Activated CD4-positive, alpha-beta T cell treated with anti-CD3 and anti-CD28 coated beads for 48 hours (primary cell): ENCODE results near the gene ZKSCAN5.
"Not testable (repeated sequence)": the region's sequence is repeated elsewhere in the genome, so short reads cannot be mapped to it uniquely, and the experiment has no call there.

Source experiments
- DNase-seq: peaks from one replicate; pipeline ENCODE4 v3.0.0-alpha.2; 2020

The ZKSCAN5 gene

DNA sequence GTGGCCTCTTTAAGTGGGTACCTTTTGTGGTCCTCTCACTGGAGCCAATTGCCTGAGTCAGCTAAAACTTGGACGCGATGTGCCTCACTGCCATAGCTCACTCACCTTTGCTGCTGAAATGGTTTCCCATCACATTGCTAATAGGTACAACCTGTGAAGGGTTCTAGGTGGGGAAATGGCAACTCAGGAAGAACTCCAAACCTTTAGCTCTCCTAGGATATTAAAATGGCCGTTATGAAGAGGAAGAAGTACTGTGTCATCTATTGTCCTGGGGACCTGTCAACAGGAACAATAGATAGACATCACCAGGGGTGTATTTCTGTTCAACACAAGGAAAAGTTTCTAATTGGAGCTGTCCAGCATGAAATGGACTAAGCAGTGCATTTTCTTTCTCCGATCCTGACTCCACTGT is 52.7 kb downstream of the ZKSCAN5 start:
- no peak for DNase-seq

DNA sequence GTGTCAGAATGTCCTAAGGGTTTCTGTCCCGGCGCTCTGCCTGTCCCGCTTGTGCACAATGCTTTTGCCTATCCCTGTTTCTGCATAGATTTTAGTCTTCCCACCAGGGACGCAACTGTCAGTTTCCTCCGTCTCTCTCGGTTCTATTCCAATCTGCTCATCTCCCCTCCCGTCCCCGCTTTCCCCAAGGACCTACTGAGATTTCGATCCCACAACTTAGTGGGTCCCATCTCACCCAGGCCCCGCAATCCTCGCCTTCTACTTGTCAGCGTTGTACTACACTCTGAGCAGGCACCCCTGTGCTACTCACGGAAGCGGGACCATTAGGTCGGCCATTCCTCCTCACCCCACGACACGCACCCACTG is 53.5 kb downstream of the ZKSCAN5 start:
- DNase-seq, result no peak

DNA sequence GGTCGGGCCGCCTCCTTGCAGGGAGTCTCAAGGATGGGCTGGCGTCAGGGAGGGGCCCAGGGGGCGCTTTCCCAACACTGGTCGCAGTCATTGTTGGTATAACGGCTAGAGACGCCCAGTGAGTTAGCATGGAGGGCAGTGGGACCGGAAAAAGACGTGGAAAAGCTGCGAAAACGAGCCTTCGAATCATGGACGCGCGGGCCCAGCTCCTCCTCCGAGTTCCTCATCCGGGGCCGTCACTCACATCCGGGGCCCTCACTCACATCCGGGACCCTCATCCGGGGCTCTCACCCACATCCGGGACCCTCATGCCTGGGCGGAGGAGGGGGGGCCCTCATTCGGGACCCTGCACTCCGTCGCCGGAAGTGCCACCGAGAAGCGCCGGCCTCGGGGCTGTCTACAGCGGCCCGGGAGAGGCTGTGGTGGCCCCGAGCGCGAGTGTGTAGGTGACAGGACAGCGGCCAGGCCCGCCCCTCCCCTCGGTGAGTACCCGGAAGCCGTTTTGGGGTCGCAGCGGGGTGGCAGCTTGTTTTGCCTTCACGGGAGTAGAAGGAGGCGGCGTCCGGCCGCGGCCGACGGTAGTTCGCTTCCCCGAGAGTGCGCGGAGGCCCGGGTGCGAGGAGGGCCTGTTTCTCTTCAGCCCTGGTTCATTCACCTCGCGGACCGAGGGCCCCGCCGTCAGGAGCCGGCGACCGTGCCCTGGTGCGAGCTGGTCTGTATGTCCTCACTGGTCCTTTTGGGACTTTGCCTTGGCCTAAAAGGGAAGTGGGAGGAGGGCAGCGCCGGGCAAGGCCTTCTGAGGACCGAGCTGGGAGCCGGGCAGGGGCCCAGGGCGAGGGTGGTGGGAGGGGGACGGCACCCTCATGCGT is 54.1 kb downstream of the ZKSCAN5 start, which contains the start of gene ZNF655:
TSS of gene ZNF655 (plus strand) at position 337 of the 869 bp plus-strand sequence. CDS start 1,918 bp downstream, outside the sequence.
- DNase-seq, result peak; percentile 89

DNA sequence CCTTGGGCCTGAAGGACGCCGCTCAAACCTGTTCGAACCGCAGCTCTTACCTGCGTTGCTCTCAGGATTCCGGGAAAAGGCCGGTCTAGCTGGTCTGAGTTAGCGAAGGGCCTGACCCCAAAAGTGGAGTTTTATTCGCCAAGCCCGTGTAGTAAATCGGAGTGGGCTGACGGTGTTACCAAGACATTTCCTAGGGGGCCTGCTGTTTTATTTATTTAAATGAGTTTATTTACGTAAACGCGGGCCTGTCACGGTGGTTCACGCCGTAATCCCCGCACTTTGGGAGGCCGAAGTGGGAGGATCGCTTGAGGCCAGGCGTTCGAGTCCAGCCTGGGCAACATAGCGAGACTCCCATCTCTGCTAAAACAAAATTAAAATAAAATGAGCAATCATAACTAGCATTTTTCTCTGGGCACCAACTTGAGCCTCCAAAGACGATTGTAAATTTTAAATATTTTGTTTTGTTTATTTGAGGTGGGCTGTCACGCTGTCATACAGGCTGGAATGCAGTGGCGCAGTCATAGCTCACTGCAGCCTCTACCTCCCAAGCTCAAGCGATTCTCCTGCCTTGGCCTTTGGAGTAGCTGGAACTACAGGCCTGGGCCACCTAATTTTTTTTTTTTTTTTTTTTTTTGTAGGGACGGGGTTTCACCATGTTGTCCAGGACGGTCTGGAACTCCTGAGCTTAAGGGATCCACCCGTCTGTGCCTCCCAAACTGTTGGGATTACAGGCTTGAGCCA is 54.9 kb downstream of the ZKSCAN5 start:
- DNase-seq, result peak; percentile 19

DNA sequence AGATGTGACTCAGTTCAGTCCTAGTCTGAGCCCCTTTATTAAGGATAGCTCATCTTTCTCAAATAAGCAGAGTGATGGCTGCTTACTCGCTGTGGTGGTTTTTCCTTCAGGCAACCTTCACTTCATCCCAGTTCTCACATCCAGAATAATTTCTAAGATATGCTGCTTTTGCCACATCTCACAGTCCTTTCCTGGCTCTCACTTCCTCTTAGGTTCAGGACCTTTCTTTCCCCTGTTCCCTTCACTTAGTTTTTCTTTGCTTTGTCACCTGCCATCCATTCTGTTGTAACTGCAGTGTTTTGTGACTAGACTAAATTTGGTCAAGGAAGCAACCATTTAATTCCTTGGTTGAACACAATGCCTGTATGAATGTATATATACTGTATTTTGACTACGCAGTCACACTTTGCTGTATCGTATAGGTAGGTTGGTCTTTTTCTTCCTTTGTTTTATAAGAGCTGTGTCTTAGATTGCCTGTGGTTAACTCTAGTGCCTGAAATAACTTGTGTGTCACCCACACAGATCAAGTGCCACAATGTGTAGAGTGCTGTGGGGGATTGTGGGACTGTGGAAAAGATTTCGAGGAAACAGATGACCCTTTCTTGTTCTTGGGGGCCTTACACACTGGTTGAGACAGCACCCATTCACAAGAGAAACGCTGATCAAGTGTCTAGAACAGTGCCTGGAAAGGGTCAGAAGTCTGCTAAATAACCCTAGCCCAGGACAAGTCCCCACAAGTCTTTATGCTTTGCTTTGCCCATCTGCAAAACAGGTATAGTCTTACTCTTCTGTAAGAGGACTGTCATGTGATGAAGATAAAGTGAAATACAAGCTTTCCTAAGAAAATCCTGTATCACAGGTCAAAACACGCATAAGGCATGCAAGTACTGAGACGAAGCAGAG is 56.6 kb downstream of the ZKSCAN5 start:
- no peak for DNase-seq

DNA sequence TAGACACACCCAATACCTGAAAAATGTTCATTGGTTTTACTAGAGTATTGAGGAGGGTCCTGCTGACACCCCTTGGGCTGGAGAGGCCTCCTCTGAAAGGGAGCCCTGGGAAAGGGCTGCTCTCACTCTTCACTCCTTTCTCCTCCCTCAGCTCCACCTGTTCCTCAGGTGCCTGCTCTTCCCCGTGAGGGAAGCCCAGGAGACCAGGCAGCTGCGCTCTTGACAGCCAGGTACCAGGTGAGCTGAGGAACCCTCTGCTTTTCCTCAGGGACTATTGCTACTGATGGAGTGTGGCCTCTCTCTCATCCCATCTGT is 57.2 kb downstream of the ZKSCAN5 start:
- no peak for DNase-seq

DNA sequence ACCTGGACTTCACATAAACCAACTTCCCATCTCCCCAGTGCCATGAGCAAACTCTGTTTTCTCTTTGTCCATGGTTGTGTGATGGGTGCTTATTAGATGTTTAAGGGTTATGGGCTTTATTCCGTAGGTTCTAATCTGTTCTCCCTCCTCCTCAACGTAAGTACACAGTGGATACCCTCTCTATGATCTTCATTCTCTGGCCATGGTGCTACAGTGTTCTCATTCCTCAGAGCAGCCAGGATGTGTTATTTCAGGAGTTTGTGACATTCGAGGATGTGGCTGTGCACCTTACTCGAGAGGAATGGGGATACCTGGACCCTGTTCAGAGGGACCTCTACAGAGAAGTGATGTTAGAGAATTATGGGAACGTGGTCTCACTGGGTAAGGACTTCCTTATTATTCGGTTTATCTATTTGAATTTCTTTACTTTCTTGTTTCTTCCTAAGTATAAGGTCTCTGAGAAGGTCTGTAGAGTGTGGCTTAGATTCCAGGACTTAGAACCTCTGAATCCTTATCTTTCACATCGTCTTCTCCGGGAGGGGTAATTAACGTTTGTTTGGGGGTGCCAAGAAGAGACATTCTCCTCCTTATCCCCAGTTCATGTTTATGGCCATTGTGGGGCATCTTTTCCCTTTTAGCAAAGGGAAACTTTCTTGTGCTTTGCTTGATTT is 57.8 kb downstream of the ZKSCAN5 start:
- DNase-seq, result no peak

DNA sequence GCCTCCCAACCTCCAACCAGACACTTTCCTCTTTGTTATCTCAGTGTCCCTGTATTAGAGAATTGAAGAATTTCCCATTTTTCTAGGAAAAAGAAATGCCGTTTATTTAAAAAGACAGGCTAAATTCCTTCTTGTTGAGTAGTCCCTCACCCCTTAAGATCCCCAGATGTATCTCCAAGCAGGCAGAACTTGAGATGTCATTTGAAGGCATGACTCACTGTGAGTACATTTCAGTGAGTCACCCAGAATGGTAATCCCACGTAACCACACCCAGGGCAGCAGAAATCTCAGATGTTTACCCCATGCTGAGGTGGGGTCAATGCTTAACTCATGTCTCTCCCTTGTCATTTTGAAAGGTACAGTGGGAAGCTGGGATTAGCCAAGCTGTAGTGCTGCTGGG is 58.4 kb downstream of the ZKSCAN5 start:
- peak; percentile 64 for DNase-seq

DNA sequence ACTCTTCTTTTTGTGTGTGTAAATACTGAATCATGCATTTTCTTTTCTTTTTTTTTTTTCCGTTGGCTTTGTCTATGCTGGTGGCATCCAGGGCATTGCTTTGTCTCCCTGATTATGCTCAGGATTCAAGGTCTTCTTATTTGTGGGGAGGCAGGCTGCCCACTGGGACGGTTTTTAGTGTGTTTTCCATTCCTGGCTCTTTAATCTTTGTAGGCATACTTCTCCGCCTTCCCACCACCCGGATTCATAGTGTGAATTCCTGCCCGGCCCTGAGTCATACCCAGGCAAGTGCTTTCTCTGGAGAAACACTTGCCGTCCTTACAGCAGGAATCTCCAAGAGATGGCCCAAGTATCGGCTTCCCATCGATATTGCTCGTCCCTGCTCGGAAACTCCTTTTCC is 59.2 kb downstream of the ZKSCAN5 start:
- no peak for DNase-seq

DNA sequence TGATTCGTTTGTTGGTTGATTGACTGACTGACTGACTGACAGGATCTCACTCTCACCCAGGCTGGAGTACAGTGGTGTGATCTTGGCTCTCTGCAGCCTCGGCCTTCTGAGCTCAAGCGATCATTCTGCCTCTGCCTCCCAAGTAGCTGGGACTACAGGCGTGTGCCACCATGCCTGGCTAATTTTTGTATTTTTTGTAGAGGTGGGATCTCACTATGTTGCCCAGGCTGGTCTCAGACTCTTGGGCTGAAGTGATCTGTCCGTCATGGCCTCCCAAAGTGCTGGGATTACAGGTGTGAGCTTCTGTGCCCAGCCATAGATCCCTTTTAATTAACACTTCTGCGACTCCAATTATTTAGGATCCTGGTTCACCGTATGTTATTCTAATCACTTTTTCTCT is 64.3 kb downstream of the ZKSCAN5 start:
- not testable (repeated sequence) for DNase-seq

DNA sequence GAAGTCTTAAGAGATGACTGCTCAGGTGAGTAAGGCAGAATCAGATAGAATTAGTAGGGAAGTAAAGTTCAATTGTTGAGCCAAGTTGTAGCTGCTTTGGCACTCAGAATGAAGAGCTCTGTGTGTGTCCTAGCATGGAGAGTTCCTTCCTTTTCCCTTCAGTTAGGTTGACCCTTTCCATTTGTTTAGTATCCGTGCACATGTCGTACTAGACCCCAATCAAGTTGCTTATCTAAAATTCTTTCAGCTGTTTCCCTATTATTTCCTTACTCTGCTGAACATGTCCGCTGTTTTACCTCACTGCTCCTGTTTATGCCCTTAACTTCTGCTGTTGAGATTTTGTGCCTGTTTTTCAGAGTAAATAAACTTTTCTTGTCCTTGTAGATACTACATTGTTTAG is 67.3 kb downstream of the ZKSCAN5 start:
- DNase-seq, result no peak

DNA sequence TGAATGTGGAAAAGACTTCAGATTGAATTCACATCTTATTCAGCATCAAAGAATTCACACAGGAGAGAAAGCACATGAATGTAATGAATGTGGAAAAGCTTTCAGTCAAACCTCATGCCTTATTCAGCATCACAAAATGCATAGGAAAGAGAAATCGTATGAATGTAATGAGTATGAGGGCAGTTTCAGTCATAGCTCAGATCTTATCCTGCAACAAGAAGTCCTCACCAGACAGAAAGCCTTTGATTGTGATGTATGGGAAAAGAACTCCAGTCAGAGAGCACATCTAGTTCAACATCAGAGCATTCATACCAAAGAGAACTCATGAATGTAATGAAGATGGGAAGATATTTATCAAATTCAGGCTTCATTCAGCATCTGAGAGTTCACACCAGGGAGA is 68.8 kb downstream of the ZKSCAN5 start:
- no peak for DNase-seq

DNA sequence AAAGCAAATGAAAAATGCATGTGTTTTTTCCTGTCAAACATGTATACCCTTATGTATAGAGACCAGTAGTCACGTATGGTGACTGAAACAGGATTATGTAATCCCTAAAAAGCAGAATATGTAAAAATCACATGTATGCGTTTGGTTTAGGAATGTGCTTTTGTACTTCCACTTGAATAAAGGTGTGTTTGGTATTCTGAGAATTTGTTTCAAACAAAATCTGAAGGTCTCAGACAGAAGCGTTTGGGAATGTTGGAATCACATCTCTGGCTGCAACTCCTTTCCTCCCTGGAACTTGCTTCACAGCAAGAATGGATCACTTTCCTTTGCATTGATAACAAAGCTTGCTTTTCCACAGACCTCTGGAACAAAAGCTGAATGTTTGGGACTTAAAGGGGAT is 71.8 kb downstream of the ZKSCAN5 start:
- DNase-seq, result no peak

DNA sequence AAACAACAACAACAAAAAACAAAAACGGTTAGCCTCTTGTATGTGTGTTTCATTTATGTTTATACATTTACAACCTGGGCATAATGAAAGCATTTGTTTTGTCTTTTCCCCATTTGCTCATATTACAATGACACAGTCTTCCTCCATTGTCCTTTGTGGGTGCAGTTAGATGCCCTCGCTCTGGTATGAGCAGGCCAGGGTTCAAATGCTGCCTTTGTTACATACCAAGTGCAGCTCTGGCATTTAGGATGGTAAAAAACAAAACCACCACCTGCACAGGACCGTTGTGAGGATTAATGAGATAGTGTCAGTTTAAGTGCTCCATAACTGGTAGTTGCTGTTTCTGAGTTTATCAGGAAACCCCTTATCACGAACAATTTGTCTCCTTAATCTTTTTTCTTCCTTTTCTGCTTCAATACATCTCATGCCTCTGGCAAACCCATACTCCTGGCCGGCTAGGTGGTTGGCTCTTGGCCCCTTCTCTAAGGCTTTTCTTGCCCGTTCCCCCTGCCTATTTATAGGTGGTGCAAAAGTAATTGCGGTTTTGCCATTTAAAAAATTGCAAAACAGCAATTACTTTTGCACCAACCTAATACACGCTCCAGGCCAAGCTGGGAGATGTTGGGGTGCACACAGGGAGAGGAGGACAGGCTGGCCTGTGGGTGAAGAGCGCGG is 75.0 kb downstream of the ZKSCAN5 start:
- DNase-seq, result no peak

DNA sequence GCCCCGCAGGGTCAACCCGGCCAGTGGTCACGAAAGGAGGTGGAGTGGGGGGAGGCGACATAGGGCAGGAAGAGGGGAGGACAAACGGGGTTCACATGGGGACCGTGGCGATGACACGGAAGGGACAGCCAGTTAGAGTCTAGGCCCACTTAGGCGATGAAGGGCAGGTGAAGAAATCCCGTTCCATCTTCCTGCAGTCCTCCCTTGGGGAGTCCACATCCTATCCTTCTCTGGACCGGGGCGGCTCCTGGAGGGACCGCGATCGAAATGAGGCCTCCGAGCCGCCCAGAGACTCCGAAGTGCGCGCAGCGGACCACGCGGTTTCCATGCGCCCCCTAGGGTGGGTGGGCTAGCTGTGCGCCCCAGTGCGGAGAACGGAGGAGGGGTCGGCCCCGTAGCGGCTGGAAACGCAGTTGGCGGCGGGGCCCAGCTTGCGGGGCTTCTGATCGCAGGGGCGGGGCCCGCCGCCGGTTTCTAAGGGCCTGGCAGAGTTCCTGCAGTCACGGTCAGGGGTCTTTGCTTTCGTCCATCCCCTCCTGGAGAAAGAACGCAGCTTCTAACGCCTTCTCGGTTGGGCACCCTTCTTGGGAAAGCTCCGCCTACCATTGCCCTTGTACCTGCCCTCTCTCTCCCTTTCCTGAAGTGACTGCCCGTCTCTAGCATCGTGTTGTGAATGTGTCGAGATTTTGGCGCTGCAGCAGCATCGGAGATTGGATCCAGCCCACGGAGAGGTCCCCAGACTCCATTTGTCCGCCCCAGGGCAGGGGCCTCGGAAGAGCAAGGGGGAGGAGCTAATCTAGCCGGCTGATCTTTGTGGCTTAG is 75.7 kb downstream of the ZKSCAN5 start:
- DNase-seq, result peak; percentile 64

DNA sequence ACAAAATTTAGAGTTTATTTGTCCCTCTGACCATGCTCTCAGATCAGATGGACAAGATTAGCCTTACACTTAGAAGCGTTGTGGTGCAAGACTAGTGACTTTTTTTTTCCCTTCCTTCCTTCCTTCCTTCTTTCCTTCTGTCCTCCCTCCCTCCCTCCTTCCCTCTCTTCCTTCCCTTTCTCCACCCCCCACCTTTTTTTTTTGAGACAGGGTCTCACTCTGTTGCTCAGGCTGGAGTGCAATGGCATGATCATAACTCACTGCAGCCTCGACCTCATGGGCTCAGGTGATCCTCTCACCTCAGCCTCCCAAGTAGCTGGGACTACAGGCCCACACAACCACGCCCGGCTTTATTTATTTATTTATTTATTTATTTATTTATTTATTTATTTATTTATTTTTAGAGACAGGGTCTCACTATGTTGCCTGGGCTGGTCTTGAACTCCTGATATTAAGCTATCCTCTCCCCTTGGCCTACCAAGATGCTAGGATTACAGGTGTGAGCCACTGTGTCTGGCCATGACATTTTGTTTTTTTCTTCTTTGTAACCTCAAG is 76.4 kb downstream of the ZKSCAN5 start:
- DNase-seq, result not testable (repeated sequence)
